ENCODE measurements around the gene XCR1.
"Not testable (repeated sequence)": the region's sequence is repeated elsewhere in the genome, so short reads cannot be mapped to it uniquely, and the experiment has no call there.

Gene XCR1

GRCh38 chr3:46038916-46039315 is 11.6 kb upstream of the XCR1 start:
- no peak overlapping the region for H3K4me3 ChIP-seq (ENCODE audit: low read depth, low read length)
- TF ChIP-seq CTCF (IDR thresholded peaks at IDR 0.05; ENCODE audit: borderline replicate concordance, insufficient read depth, low read depth, low read length) = no peak

- not testable (repeated sequence) for H3K4me3 ChIP-seq (ENCODE audit: low read depth, low read length)
Measured at GRCh38 chr3:46038071-46038470, 10.8 kb upstream of the XCR1 start.

- H3K4me3 ChIP-seq (ENCODE audit: low read depth, low read length) = no peak overlapping the region
- TF ChIP-seq CTCF (IDR thresholded peaks at IDR 0.05; ENCODE audit: borderline replicate concordance, insufficient read depth, low read depth, low read length) = no peak
Measured at GRCh38 chr3:46036191-46036590, 8.9 kb upstream of the XCR1 start.

- no peak overlapping the region for H3K4me3 ChIP-seq (ENCODE audit: low read depth, low read length)
- TF ChIP-seq CTCF (IDR thresholded peaks at IDR 0.05; ENCODE audit: borderline replicate concordance, insufficient read depth, low read depth, low read length) = no peak
Measured at GRCh38 chr3:46031747-46032146, 4.5 kb upstream of the XCR1 start.

GRCh38 chr3:46031269-46031668 is 4.0 kb upstream of the XCR1 start:
- TF ChIP-seq CTCF (IDR thresholded peaks at IDR 0.05; ENCODE audit: borderline replicate concordance, insufficient read depth, low read depth, low read length) = no peak
- no peak overlapping the region for H3K4me3 ChIP-seq (ENCODE audit: low read depth, low read length)

GRCh38 chr3:46030626-46031025 is 3.3 kb upstream of the XCR1 start:
- H3K4me3 ChIP-seq (ENCODE audit: low read depth, low read length) = no peak overlapping the region
- TF ChIP-seq CTCF (IDR thresholded peaks at IDR 0.05; ENCODE audit: borderline replicate concordance, insufficient read depth, low read depth, low read length) = no peak

- no peak for TF ChIP-seq CTCF (IDR thresholded peaks at IDR 0.05; ENCODE audit: borderline replicate concordance, insufficient read depth, low read depth, low read length)
- H3K4me3 ChIP-seq (ENCODE audit: low read depth, low read length) = no peak overlapping the region
Measured at GRCh38 chr3:46029953-46030543, 2.8 kb upstream of the XCR1 start.

Measured in GM12875 (cell line).